B cell (primary cell): ENCODE results near the gene NTM. TPM values are rescaled to one million over a fixed set of nuclear protein-coding genes. Genes with fewer than 3 reads are reported as not detected.

ENCODE experiments used
- ATAC-seq: fragments of 200-7000 bp; cut with Tn5 transposase; one replicate; pipeline ENCODE4 v1.10.0; 2021; ENCODE audit warnings: low read depth, mild to moderate bottlenecking, moderate number of reproducible peaks, moderate library complexity
- CTCF ChIA-PET: fragments of 350-600 bp; sonication (Branson Sonifier 250); formaldehyde crosslinking; loops from one replicate; lab custom pipeline; 2021; ENCODE audit warnings: antibody characterized with exemption, inconsistent platforms; lab: Charles Lee
- POLR2A ChIA-PET: fragments of 350-600 bp; sonication (Branson Sonifier 250); formaldehyde crosslinking; loops from one replicate; lab custom pipeline; 2021; ENCODE audit warnings: antibody characterized with exemption; lab: Charles Lee
- DNase-seq: peaks from one replicate; pipeline ENCODE4 v3.0.0; 2013
- H2AFZ ChIP-seq: 2 replicates; pipeline ENCODE4 v1.6.1; 2012; ENCODE audit warnings: mild to moderate bottlenecking, low read depth, low read length; ENCODE audit not compliant: insufficient read depth, poor library complexity, severe bottlenecking
- H3K27ac ChIP-seq, 2 donors: 1 replicate in 1 of 2; 2 replicates in 1 of 2; pipeline ENCODE4 v1.5.1; 2012 to 2013; ENCODE audit warnings: low read length in 2 of 2, mild to moderate bottlenecking in 2 of 2, moderate library complexity in 1 of 2
- H3K27me3 ChIP-seq, 4 experiments: fragments of 200-600 bp in 1 of 4; sonication (generic) in 1 of 4; replicated peaks in 1 of 4; 1 replicate in 2 of 4; 2 replicates in 2 of 4; pipeline versions ENCODE4 v1.6.1 to v1.7.0; 2013 to 2016; ENCODE audit warnings: low read length in 3 of 4, mild to moderate bottlenecking in 2 of 4, mixed read lengths in 1 of 4, moderate library complexity in 1 of 4; ENCODE audit not compliant: insufficient read depth in 4 of 4, control insufficient read depth in 3 of 4; ENCODE audit errors: control extremely low read depth in 1 of 4
- H3K36me3 ChIP-seq, 2 experiments: replicated peaks in 1 of 2; 1 replicate in 1 of 2; 2 replicates in 1 of 2; pipeline versions ENCODE4 v1.6.1 to v1.7.1; 2013; ENCODE audit warnings: low read length in 1 of 2; ENCODE audit not compliant: insufficient read depth in 2 of 2, control insufficient read depth in 1 of 2; ENCODE audit errors: control extremely low read depth in 1 of 2, extremely low read depth in 1 of 2
- H3K4me1 ChIP-seq, 2 donors: fragments of 200-600 bp in 1 of 2; sonication (generic) in 1 of 2; 1 replicate in 1 of 2; 2 replicates in 1 of 2; pipeline versions ENCODE4 v1.5.1 to v1.6.1; 2013 to 2017; ENCODE audit warnings: low read length in 2 of 2; ENCODE audit not compliant: control insufficient read depth in 2 of 2, insufficient read depth in 2 of 2
- H3K4me2 ChIP-seq: replicated peaks from 2 replicates; pipeline ENCODE3; 2012; ENCODE audit warnings: mild to moderate bottlenecking, low read depth, low read length; ENCODE audit not compliant: poor library complexity, severe bottlenecking
- H3K4me3 ChIP-seq, 5 experiments: fragments of 200-600 bp in 1 of 5; sonication (generic) in 1 of 5; 1 replicate in 3 of 5; 2 replicates in 2 of 5; pipeline versions ENCODE4 v1.5.1 to v1.7.0; 2011 to 2016; ENCODE audit warnings: low read length in 4 of 5, mild to moderate bottlenecking in 4 of 5, low read depth in 2 of 5, control low read depth in 1 of 5, moderate library complexity in 1 of 5; ENCODE audit not compliant: insufficient read depth in 1 of 5; ENCODE audit errors: control extremely low read depth in 1 of 5, extremely low read depth in 1 of 5
- H3K79me2 ChIP-seq: fragments of 200-600 bp; sonication (generic); one replicate; pipeline ENCODE4 v1.6.0; 2016; ENCODE audit warnings: low read length; ENCODE audit not compliant: control insufficient read depth, insufficient read depth
- H3K9ac ChIP-seq: fragments of 200-600 bp; sonication (generic); 2 replicates; pipeline ENCODE4 v1.6.1; 2017; ENCODE audit warnings: mild to moderate bottlenecking, low read length, moderate library complexity
- H3K9me3 ChIP-seq, 3 donors: one replicate each; pipeline versions ENCODE4 v1.6.1 to v1.7.1; 2013; ENCODE audit warnings: low read length in 2 of 3; ENCODE audit not compliant: control insufficient read depth in 2 of 3, insufficient read depth in 1 of 3; ENCODE audit errors: control extremely low read depth in 1 of 3
- H4K20me1 ChIP-seq: 2 replicates; pipeline ENCODE4 v1.6.0; 2012; ENCODE audit warnings: mild to moderate bottlenecking, low read length; ENCODE audit not compliant: insufficient read depth, control insufficient read depth, poor library complexity, severe bottlenecking
- H3K27ac Mint-ChIP-seq: one replicate; pipeline ENCODE4 v1.8.0; 2021; ENCODE audit warnings: mixed read lengths
- H3K27me3 Mint-ChIP-seq: one replicate; pipeline ENCODE4 v1.8.0; 2021; ENCODE audit warnings: mixed read lengths
- H3K4me1 Mint-ChIP-seq: one replicate; pipeline ENCODE4 v1.8.0; 2021; ENCODE audit warnings: mixed read lengths
- H3K4me3 Mint-ChIP-seq: one replicate; pipeline ENCODE4 v1.8.0; 2021; ENCODE audit warnings: mixed read lengths
- H3K9me3 Mint-ChIP-seq: one replicate; pipeline ENCODE4 v1.8.0; 2022; ENCODE audit warnings: mixed read lengths; ENCODE audit not compliant: insufficient read depth
- EZH2 ChIP-seq: IDR thresholded peaks from 2 replicates; pipeline ENCODE4 v1.6.1; 2012; ENCODE audit warnings: borderline replicate concordance, low read depth, mild to moderate bottlenecking, moderate library complexity, low read length; ENCODE audit not compliant: insufficient read depth, poor library complexity, severe bottlenecking
- WGBS: methylation state at CpG from one replicate; pipeline ENCODE4 v1.1.5; 2013; ENCODE audit warnings: missing lambda C conversion rate; ENCODE audit not compliant: insufficient coverage; 5-methylcytosine and 5-hydroxymethylcytosine counted together
- intact Hi-C: fragments of 100-400 bp; cut with micrococcal nuclease; formaldehyde crosslinking; loops from one replicate; pipeline ENCODE4 v1.10.0; 2022
- polyA plus RNA-seq: library from polyadenylated mRNA; depleted of rRNA; stranded (reverse); fragments of >200 nt; gene quantifications from 2 replicates; pipeline ENCODE4 v1.2.3, GENCODE V29; 2012
- total RNA-seq, 2 donors: library from RNA; stranded (reverse); fragments of 120-200 nt in 1 of 2; gene quantifications; 1 replicate in 1 of 2; 2 replicates in 1 of 2; pipeline versions ENCODE4 v1.2.3 to v1.2.4, GENCODE V29; 2013 to 2022
- TF ChIP-seq, protein P1 (sequence below): fragments of 200-600 bp; IDR thresholded peaks from one replicate; pipeline ENCODE4 v1.8.0; 2022; ENCODE audit warnings: antibody characterized with exemption, mild to moderate bottlenecking

Gene NTM
- total and polyA plus RNA-seq, 2 donors (not counting 1 experiment from before 2014, with no cell fraction given): not detected

DNA sequence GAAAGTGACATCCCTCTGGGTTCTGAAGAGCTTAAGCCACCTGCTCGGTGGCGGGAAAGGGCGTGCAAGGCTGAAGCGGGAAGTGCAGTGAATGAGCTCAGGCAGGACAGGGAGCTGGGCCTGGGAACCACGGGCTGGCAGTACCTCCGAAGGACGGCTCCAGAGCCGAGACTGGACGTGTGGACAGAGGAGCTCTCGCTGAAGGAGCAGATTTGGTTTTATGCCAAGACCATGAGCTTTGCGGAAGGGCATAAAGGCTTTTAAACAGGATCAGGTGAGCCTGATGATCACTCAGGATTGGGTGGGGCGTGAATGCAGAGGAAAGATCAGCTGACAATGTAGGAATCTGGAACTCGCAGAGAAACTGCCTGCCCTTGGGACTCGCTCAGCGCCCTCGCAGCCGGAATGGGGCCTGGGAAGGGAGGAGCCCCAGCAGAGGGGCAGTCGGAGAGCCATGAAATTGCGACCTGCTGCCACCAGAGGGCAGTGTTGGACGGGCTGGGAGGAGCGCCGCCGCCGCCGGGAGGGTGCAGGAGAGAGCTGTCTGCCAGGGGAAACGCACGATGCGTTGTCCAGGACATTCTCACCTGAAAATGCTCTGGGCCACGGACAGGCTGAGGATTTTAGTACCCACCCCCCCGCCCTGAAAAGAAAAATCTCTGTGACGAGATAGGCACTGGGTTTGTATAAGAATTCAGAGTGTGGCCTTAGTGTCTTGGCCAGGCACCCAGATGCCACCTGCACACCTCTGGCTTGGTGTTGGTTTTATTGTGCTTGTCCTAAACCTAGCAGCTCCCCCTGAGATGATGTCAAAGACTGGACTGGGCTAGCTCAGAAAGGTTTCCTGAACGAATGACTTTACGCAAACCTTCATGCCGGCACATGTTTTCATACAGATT lies 324.4 kb downstream of the NTM start:
- DNase-seq: peak; percentile 37
- Histone ChIP-seq H3K4me3 (no peak overlapping the region), H3K4me1 (no peaks in the 10 kb centered on the region), H3K27me3 (peaks cover 0 to 16% (median 0%) of the 10 kb centered on the region in 4 experiments), H3K27ac (no peak overlapping the region), H3K9ac (no peak overlapping the region), H3K9me3 (peaks cover 0 to 21% (median 0%) of the 10 kb centered on the region in 3 donors), H4K20me1 (no peaks in the 10 kb centered on the region), H3K36me3 (no peaks in the 10 kb centered on the region), H2AFZ (no peak overlapping the region), H3K79me2 (no peaks in the 10 kb centered on the region), H3K4me2 (no peak overlapping the region)
- POLR2A ChIA-PET: no interaction called here
- no peak for TF ChIP-seq EZH2
- TF ChIP-seq, protein P1, sequence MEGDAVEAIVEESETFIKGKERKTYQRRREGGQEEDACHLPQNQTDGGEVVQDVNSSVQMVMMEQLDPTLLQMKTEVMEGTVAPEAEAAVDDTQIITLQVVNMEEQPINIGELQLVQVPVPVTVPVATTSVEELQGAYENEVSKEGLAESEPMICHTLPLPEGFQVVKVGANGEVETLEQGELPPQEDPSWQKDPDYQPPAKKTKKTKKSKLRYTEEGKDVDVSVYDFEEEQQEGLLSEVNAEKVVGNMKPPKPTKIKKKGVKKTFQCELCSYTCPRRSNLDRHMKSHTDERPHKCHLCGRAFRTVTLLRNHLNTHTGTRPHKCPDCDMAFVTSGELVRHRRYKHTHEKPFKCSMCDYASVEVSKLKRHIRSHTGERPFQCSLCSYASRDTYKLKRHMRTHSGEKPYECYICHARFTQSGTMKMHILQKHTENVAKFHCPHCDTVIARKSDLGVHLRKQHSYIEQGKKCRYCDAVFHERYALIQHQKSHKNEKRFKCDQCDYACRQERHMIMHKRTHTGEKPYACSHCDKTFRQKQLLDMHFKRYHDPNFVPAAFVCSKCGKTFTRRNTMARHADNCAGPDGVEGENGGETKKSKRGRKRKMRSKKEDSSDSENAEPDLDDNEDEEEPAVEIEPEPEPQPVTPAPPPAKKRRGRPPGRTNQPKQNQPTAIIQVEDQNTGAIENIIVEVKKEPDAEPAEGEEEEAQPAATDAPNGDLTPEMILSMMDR: peak; percentile 77
- H3K4me1 Mint-ChIP-seq: no peaks in the 10 kb centered on the region
- 26% methylated on average over 30 of the region's 34 CpGs for WGBS
- H3K27me3 Mint-ChIP-seq: peaks cover 35% of the 10 kb centered on the region
- CTCF ChIA-PET: interaction anchor here (2.6 kb wide), 1 partner anchor 10 kb away, joined by 10 read pairs; no protein-coding TSS in a partner anchor
- intact Hi-C loops: no loop called here
- ATAC-seq: peak; percentile 51
- no peak overlapping the region for H3K4me3 Mint-ChIP-seq
- no peak overlapping the region for H3K27ac Mint-ChIP-seq
- H3K9me3 Mint-ChIP-seq: no peaks in the 10 kb centered on the region

DNA sequence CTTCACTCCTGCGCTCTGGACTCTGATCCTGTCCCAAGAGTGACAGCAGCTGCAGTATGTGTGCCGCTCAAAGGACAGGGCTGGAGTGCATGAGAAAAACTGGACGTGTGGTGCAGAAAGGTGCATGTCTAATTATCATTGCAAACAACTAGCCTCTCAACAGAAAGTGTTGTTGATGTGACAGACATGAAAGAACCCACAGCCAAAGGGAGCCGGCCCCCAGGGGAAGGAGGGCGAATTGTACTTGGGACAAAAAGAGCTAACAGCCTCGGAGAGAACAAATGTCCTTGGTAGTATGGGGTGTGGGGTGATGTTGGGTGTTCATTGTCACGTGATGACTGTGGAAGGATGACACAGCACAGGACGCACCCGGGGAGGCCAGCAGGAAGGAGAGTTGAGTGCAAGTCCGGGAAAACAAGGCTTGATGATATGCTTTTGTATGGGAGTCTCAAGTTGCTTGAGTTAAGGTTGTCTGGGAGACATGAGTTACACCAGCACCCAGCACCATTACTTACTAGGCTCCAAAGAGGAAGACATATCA lies 325.5 kb downstream of the NTM start:
- ATAC-seq (no peak), DNase-seq (no peak)
- 75% methylated on average over 6 of the region's 10 CpGs for WGBS
- no peaks in the 10 kb centered on the region for H4K20me1 ChIP-seq
- no peak overlapping the region for H3K4me3 ChIP-seq
- intact Hi-C loops: no loop called here
- Mint-ChIP-seq H3K4me1 (no peaks in the 10 kb centered on the region), H3K4me3 (no peak overlapping the region), H3K27ac (no peak overlapping the region), H3K27me3 (peaks cover 26% of the 10 kb centered on the region), H3K9me3 (no peaks in the 10 kb centered on the region)
- no peak overlapping the region for H3K4me2 ChIP-seq
- no peaks in the 10 kb centered on the region for H3K4me1 ChIP-seq
- peaks cover 0 to 16% (median 0%) of the 10 kb centered on the region in 4 experiments for H3K27me3 ChIP-seq
- no peaks in the 10 kb centered on the region for H3K36me3 ChIP-seq
- TF ChIP-seq, protein P1: no peak
- no peak for TF ChIP-seq EZH2
- H2AFZ ChIP-seq: no peak overlapping the region
- H3K9me3 ChIP-seq: peaks cover 0 to 12% (median 0%) of the 10 kb centered on the region in 3 donors
- H3K79me2 ChIP-seq: no peaks in the 10 kb centered on the region
- POLR2A ChIA-PET: no interaction called here
- CTCF ChIA-PET: no interaction called here
- H3K9ac ChIP-seq: no peak overlapping the region
- no peak overlapping the region for H3K27ac ChIP-seq
